Suprapubic skin (tissue), 3 donors: ENCODE data around the gene CASQ1.

ENCODE experiments used
- CTCF ChIP-seq, 2 donors: fragments of 200-600 bp in 1 of 2; fragments of 450-650 bp in 1 of 2; sonication (generic) in 1 of 2; IDR thresholded peaks; one replicate each; pipeline ENCODE4 v1.5.1; 2016 to 2019; ENCODE audit warnings: antibody characterized with exemption in 2 of 2, mild to moderate bottlenecking in 1 of 2, moderate library complexity in 1 of 2
- POLR2AphosphoS5 ChIP-seq, 3 donors: sonication (generic); formaldehyde crosslinking; IDR thresholded peaks; one replicate each; pipeline ENCODE4 v1.6.1; 2017; ENCODE audit warnings: antibody characterized with exemption in 3 of 3

GRCh38 chr1:160224606-160225005 lies 34.2 kb downstream of the CASQ1 start:
- TF ChIP-seq POLR2AphosphoS5 (IDR thresholded peaks at IDR 0.05), result no peak
- no peak for TF ChIP-seq CTCF (IDR thresholded peaks at IDR 0.05)
